ENCODE data around the gene RPS29. TPM values are rescaled to one million over a fixed set of nuclear protein-coding genes. Genes with fewer than 3 reads are reported as not detected.

Gene RPS29
- 1,000 to 10,000 TPM; 2,027 to 8,808 (median 4,209) TPM for total RNA-seq

GRCh38 chr14:49585803-49586672 lies at the start of gene RPS29:
Gene RPS29, minus strand, starts transcription at chr14:49586380. Its CDS starts 34 bp downstream, at chr14:49586346.
- TF ChIP-seq POLR2A (IDR thresholded peaks at IDR 0.05): peak; percentile 76 to 92
- no peak for TF ChIP-seq CTCF (IDR thresholded peaks at IDR 0.05)
- peak; percentile 97 for TF ChIP-seq POLR2AphosphoS5 (IDR thresholded peaks at IDR 0.05)
- Histone ChIP-seq H3K27me3 (no peaks in the 10 kb centered on the region), H3K4me1 (peaks cover 5 to 35% (median 6%) of the 10 kb centered on the region in 3 donors), H3K36me3 (peaks cover 0 to 28% of the 10 kb centered on the region in 2 donors), H3K27ac (peak within 1 kb of the TSS; percentile 82 to 95 (median 90)), H3K4me3 (peak within 1 kb of the TSS; percentile 65 to 96), H3K9me3 (no peaks in the 10 kb centered on the region)
- ATAC-seq: peak; percentile 99
- 1% methylated on average over 14 to 25 of the region's 55 CpGs for WGBS, 2 donors (ENCODE audit: low coverage in 1 of 2)

DNA sequence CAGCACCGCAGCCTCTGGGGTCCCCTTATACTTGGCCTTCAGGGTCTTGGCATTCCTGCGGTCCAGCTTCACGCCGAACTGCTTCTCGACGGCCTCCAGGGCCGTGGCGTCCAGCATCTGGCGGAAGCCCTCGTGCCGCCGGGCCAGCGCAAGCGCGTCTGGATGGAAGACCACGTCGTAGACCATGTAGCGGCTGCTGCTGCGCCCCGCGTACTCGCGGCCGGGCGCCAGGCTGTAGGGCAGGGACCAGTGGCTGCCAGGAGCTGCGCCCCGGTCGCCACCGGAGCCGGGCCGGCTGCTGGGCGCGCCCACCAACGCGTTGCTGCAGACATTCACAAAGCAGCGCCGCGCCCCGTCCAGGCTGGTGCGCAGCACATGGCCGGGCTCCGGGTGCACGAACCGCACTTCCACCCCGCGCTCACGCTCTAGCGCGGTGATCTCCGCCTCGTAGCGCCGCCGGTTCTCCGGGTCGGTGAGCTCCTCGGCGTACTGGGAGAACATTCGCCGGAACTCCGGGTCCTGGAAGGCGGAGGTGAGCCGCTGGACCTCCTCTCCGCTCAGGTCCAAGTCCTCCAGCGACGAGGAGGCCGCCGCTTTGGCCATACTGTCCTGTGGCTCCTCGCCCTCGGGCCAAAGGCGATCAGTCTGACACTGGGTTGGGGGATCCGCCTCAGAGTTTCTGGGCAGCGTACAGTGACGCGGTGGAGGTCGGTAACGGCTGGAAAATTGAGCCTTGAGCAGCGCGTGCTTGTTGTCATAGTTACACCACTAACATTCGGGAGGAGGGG lies 48.6 kb upstream of the RPS29 start, which contains the start of gene DNAAF2:
Gene DNAAF2, minus strand, starts transcription at position 698 of the 788 bp plus-strand sequence. Its CDS starts 95 bp downstream, at position 603.
- Histone ChIP-seq H3K27ac (peak within 1 kb of the TSS; percentile 71 to 97 (median 96)), H3K4me1 (peaks cover 0 to 43% (median 0%) of the 10 kb centered on the region in 3 donors), H3K4me3 (peak within 1 kb of the TSS; percentile 78 to 93), H3K36me3 (peaks cover 0 to 8% of the 10 kb centered on the region in 2 donors), H3K9me3 (no peaks in the 10 kb centered on the region), H3K27me3 (no peaks in the 10 kb centered on the region)
- TF ChIP-seq EP300 (IDR thresholded peaks at IDR 0.05): no peak
- peak; percentile 29 for TF ChIP-seq POLR2AphosphoS5 (IDR thresholded peaks at IDR 0.05)
- WGBS, 2 donors (ENCODE audit: low coverage in 1 of 2): 0% methylated on average over 1 of the region's 80 CpGs; no CpG with 5 or more reads in 1 of the 2 donors
- ATAC-seq: peak; percentile 52

DNA sequence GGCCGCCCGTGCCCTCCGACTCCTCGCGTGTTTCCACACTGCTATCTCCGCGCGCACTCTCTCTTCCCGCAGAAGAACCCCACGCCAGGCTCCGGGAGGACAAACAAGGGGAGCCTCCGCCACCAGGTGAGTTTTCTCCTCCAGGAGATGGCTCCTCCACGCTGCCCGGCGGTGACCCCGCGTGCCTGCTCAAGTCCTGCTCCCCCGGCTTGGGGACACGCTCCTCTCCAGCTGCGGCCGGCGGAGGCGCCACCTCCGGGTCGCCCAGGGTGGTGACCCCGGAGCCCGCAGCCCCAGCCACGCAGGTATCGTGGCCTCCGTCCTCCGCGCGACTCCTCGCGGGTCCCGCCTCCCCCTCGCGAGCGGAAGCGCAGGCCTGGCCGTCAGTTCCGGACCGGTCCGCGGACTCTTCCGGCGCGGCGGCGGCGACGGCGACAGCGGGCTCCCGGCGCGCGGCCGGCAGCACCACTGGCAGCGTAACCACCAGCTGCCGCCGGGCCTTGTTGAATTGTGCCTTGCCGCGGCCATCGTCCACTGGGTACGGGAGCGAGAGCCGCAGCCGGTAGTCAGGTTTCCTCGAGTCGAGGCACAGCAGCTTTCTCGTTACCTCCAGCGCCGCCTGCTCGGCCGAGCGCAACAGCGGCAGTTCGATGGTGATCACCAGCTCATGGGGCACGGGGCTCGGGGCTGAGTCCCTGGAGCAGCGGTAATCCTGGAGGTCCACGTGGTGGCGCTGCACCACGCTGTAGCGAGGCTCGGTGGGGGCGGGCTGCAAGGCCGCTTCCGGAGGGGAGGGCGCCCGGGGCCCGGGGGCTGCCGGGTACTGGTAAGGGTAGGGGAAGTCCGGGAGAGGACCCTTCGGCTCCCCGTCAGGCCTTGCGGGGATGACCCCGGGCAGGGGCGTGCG lies 47.7 kb upstream of the RPS29 start:
- no peaks in the 10 kb centered on the region for H3K9me3 ChIP-seq
- peak; percentile 95 for ATAC-seq
- peak overlapping the region; percentile 78 to 93 for H3K4me3 ChIP-seq
- WGBS, 2 donors (ENCODE audit: low coverage in 1 of 2): no CpG with 5 or more reads among the region's 101 CpGs
- H3K36me3 ChIP-seq: peaks cover 0 to 12% of the 10 kb centered on the region in 2 donors
- H3K27ac ChIP-seq: peak overlapping the region; percentile 71 to 97 (median 96)
- TF ChIP-seq POLR2A (IDR thresholded peaks at IDR 0.05) (peak; percentile 87 to 89), CTCF (IDR thresholded peaks at IDR 0.05) (peak; percentile 60 to 94 (median 72)), POLR2AphosphoS5 (IDR thresholded peaks at IDR 0.05) (peak; percentile 59), EP300 (IDR thresholded peaks at IDR 0.05) (no peak)
- peaks cover 0 to 48% (median 0%) of the 10 kb centered on the region in 3 donors for H3K4me1 ChIP-seq
- H3K27me3 ChIP-seq: no peaks in the 10 kb centered on the region

DNA sequence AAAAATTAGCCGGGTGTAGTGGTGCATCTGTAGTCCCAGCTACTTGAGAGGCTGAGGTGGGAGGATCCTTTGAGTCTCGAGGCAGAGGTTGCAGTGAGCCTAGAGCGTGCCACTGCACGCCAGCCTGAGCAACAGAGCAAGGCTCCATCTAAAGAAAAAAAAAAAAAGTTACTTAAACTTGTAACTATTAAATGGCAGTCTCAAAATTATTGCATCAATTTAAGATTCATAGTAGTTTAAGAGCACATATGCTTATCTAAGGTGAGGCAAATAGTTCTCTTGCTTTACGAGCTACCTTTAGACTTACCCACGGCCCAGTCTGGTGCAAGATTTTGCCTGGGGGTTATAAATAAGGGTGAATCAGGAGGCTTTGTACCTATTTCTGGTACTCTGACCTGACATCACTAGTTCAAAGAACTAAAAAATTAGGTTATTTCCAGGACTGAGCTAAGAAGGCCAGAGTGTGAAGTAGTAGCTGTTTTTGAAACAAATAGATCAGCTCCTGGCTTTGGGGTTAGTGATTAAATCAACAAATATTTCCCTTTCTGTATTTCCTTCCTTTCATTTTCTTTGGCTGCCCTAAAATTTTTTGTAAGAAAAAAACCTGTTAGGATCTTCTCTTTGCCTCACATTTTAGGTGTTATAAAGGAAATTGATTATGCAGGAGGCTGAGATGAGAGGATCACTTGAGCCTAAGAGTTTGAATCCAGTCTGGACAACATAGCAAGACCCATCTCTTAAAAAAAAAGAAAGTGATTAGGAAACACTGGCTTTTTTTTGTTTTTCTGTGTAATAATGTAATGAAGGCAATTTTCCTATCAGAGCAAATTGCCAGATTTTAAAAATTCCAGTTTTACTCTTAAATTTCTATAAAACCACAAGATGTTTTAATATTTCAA lies 38.0 kb upstream of the RPS29 start:
- no peak for ATAC-seq
- H3K27ac ChIP-seq: no peak overlapping the region
- H3K36me3 ChIP-seq: peaks cover 0 to 28% of the 10 kb centered on the region in 2 donors
- no peaks in the 10 kb centered on the region for H3K27me3 ChIP-seq
- 85 to 89% methylated on average over 6 of the region's 6 CpGs for WGBS, 2 donors (ENCODE audit: low coverage in 1 of 2)
- no peaks in the 10 kb centered on the region for H3K9me3 ChIP-seq
- H3K4me3 ChIP-seq: no peak overlapping the region
- TF ChIP-seq POLR2AphosphoS5 (IDR thresholded peaks at IDR 0.05): no peak
- no peak for TF ChIP-seq POLR2A (IDR thresholded peaks at IDR 0.05)
- peaks cover 5 to 42% (median 18%) of the 10 kb centered on the region in 3 donors for H3K4me1 ChIP-seq

GRCh38 chr14:49623387-49623786 lies 37.2 kb upstream of the RPS29 start:
- H3K27ac ChIP-seq: peak overlapping the region in 1 of 4 donors; percentile 1
- H3K36me3 ChIP-seq: peaks cover 0 to 30% of the 10 kb centered on the region in 2 donors

More at GRCh38 chr14:49623387-49623786, 37.2 kb upstream of the RPS29 start:
- no peaks in the 10 kb centered on the region for H3K27me3 ChIP-seq
- H3K4me3 ChIP-seq: no peak overlapping the region
- ATAC-seq: no peak
- no peaks in the 10 kb centered on the region for H3K9me3 ChIP-seq
- 40 to 57% methylated on average over 3 of the region's 3 CpGs for WGBS, 2 donors (ENCODE audit: low coverage in 1 of 2)
- H3K4me1 ChIP-seq: peaks cover 5 to 50% (median 21%) of the 10 kb centered on the region in 3 donors
- TF ChIP-seq POLR2AphosphoS5 (IDR thresholded peaks at IDR 0.05) (no peak), EP300 (IDR thresholded peaks at IDR 0.05) (no peak), POLR2A (IDR thresholded peaks at IDR 0.05) (no peak), CTCF (IDR thresholded peaks at IDR 0.05) (no peak)
